ENCODE results near the gene CAPNS1. TPM values are rescaled to one million over a fixed set of nuclear protein-coding genes. Genes with fewer than 3 reads are reported as not detected.

The CAPNS1 gene
- total and polyA plus RNA-seq, 7 donors = 464 to 626 (median 484) TPM

DNA sequence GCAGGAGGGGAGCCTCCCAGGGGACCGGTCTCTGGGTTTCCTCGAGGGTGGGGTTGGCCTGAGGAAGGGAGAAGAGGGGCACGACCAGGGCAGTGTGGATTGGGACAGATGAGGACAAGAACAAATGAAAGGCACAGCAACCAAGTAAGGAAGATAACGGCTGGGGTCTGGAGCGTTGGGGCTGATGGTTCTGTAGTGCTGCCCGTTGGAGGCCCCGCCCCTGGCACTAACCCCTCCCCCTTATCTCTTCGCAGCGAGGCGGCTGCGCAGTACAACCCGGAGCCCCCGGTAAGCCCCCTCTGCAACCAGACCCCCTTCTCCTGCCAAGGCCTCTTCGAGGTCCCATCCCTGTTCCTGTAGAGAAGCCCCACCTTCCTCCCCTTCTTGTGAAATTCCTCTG, 2.2 kb downstream of the CAPNS1 start:
- 93 to 97% (median 94%) methylated on average over 7 to 14 of the region's 14 CpGs for WGBS, 3 donors

DNA sequence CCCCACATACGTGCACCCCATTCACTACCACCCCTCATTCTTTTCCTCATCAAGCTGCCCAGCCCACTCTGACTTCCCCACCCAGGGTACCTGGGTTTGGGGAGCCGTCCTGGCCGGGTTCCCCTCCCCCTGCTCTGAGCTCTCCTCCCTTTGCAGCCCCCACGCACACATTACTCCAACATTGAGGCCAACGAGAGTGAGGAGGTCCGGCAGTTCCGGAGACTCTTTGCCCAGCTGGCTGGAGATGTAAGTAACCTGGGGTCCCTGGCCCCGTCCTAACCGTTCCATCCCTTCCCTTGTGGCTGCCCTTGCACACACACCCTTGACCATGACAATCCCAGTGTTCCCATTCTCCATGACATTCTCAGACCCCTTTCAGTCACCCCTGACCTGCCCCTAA, 2.6 kb downstream of the CAPNS1 start:
- 79 to 88% (median 85%) methylated on average over 9 of the region's 9 CpGs for WGBS, 3 donors
- Histone ChIP-seq H3K4me3 (no peak overlapping the region), H3K4me1 (peaks cover 7% of the 10 kb centered on the region), H3K9me3 (no peaks in the 10 kb centered on the region), H3K36me3 (ENCODE audit: insufficient read depth in 1 of 2, low read depth in 1 of 2) (peaks cover 5 to 59% of the 10 kb centered on the region in 2 donors), H3K27me3 (ENCODE audit: insufficient read depth in 3 of 3, low read length in 2 of 3) (no peaks in the 10 kb centered on the region), H3K27ac (no peak overlapping the region)
- DNase-seq (no peak), ATAC-seq (no peak)
- TF ChIP-seq, protein P1, sequence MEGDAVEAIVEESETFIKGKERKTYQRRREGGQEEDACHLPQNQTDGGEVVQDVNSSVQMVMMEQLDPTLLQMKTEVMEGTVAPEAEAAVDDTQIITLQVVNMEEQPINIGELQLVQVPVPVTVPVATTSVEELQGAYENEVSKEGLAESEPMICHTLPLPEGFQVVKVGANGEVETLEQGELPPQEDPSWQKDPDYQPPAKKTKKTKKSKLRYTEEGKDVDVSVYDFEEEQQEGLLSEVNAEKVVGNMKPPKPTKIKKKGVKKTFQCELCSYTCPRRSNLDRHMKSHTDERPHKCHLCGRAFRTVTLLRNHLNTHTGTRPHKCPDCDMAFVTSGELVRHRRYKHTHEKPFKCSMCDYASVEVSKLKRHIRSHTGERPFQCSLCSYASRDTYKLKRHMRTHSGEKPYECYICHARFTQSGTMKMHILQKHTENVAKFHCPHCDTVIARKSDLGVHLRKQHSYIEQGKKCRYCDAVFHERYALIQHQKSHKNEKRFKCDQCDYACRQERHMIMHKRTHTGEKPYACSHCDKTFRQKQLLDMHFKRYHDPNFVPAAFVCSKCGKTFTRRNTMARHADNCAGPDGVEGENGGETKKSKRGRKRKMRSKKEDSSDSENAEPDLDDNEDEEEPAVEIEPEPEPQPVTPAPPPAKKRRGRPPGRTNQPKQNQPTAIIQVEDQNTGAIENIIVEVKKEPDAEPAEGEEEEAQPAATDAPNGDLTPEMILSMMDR (IDR thresholded peaks at IDR 0.05) = no peak
- intact Hi-C loops (cut with DNase I) = no loop called here

More for the DNA sequence above, 2.2 kb downstream of the CAPNS1 start:
- H3K4me1 ChIP-seq = peaks cover 7% of the 10 kb centered on the region
- H3K4me3 ChIP-seq = peak overlapping the region; percentile 80
- DNase-seq (no peak), ATAC-seq (no peak)
- no peaks in the 10 kb centered on the region for H3K9me3 ChIP-seq
- H3K27me3 ChIP-seq (ENCODE audit: insufficient read depth in 3 of 3, low read length in 2 of 3) = no peaks in the 10 kb centered on the region
- intact Hi-C loops (cut with DNase I) = no loop called here
- TF ChIP-seq, protein P1 (IDR thresholded peaks at IDR 0.05) = no peak
- H3K27ac ChIP-seq = peak overlapping the region; percentile 94
- peaks cover 5 to 54% of the 10 kb centered on the region in 2 donors for H3K36me3 ChIP-seq (ENCODE audit: insufficient read depth in 1 of 2, low read depth in 1 of 2)

DNA sequence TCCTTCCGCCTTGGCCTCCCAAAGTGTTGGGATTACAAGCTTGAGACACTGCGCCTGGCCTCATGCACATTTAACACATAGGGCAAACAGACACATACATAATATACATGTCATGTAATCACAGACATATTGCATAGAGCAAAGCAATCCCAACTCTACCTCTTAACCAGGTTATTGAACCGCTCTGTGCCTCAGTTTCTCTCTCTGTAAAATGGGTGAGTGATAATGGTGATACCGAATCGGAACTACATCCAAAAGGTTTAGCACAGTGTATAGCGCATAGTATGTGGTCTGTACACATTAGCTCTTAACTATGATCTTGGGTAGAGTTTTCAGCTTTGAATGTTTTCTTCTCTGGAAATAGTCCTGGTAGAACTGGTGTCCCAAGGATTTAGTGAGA, 4.8 kb downstream of the CAPNS1 start:
- Histone ChIP-seq H3K27me3 (ENCODE audit: insufficient read depth in 3 of 3, low read length in 2 of 3) (no peaks in the 10 kb centered on the region), H3K9me3 (no peaks in the 10 kb centered on the region), H3K4me1 (peaks cover 7% of the 10 kb centered on the region), H3K4me3 (no peak overlapping the region), H3K27ac (no peak overlapping the region), H3K36me3 (ENCODE audit: insufficient read depth in 1 of 2, low read depth in 1 of 2) (peaks cover 7 to 80% of the 10 kb centered on the region in 2 donors)
- DNase-seq (no peak), ATAC-seq (no peak)
- 97 to 98% (median 97%) methylated on average over 6 of the region's 6 CpGs for WGBS, 3 donors
- TF ChIP-seq, protein P1 (IDR thresholded peaks at IDR 0.05) = no peak
- intact Hi-C loops (cut with DNase I) = no loop called here

DNA sequence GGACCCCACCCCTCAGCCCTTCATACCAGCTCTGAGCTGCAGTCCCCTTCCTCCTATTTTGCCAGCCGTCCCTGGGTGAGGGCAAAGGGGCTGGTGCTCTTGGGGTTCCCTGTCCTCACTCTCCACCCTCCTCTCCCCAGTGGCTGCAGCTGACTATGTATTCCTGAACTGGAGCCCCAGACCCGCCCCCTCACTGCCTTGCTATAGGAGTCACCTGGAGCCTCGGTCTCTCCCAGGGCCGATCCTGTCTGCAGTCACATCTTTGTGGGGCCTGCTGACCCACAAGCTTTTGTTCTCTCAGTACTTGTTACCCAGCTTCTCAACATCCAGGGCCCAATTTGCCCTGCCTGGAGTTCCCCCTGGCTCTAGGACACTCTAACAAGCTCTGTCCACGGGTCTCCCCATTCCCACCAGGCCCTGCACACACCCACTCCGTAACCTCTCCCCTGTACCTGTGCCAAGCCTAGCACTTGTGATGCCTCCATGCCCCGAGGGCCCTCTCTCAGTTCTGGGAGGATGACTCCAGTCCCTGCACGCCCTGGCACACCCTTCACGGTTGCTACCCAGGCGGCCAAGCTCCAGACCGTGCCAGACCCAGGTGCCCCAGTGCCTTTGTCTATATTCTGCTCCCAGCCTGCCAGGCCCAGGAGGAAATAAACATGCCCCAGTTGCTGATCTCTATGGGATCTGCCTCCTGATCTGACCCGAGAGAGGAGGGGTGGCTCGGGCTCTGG, 10.0 kb downstream of the CAPNS1 start:
- intact Hi-C loops (cut with DNase I) = no loop called here
- DNase-seq = no peak
- Histone ChIP-seq H3K36me3 (ENCODE audit: insufficient read depth in 1 of 2, low read depth in 1 of 2) (peaks cover 7 to 60% of the 10 kb centered on the region in 2 donors), H3K4me1 (peaks cover 24% of the 10 kb centered on the region), H3K27ac (peak overlapping the region; percentile 99), H3K9me3 (no peaks in the 10 kb centered on the region), H3K27me3 (ENCODE audit: insufficient read depth in 3 of 3, low read length in 2 of 3) (no peaks in the 10 kb centered on the region), H3K4me3 (no peak overlapping the region)
- TF ChIP-seq, protein P1 (IDR thresholded peaks at IDR 0.05) = no peak
- ATAC-seq = no peak
- WGBS, 3 donors = 27 to 54% (median 37%) methylated on average over 13 of the region's 13 CpGs
